IMR-90 (cell line): ENCODE results near the gene COMMD1. TPM values are rescaled to one million over a fixed set of nuclear protein-coding genes. Genes with fewer than 3 reads are reported as not detected.

Experiments
- ATAC-seq: fragments of 200-7000 bp; cut with Tn5 transposase; 2 replicates; pipeline ENCODE4 v1.9.1; 2020; ENCODE audit warnings: low read depth, mild to moderate bottlenecking, moderate library complexity
- BruUV-seq: library from RNA; stranded (reverse); fragments of 400-500 nt; replicated peaks from 2 replicates; lab custom pipeline; 2021; lab: Mats Ljungman, UMichigan
- CTCF ChIA-PET: fragments of 300-600 bp; formaldehyde crosslinking; extraction: SDS; loops from one replicate; lab custom pipeline; 2021; ENCODE audit warnings: antibody characterized with exemption; lab: Yijun Ruan, JAX
- POLR2A ChIA-PET: fragments of 300-600 bp; sonication (Branson Sonifier 250); formaldehyde crosslinking; loops from one replicate; lab custom pipeline; 2022; ENCODE audit warnings: antibody characterized with exemption; ENCODE audit not compliant: unreplicated experiment; lab: Charles Lee
- DNase-seq: peaks from one replicate; pipeline ENCODE4 v3.0.0; 2013
- H2AFZ ChIP-seq: replicated peaks from 2 replicates; pipeline ENCODE3; 2013; ENCODE audit warnings: low read length, mild to moderate bottlenecking; ENCODE audit not compliant: poor library complexity
- H2AK5ac ChIP-seq: 2 replicates; pipeline ENCODE4 v1.6.1; 2013; ENCODE audit warnings: low read depth, low read length, inconsistent platforms
- H2AK9ac ChIP-seq: replicated peaks from 2 replicates; pipeline ENCODE3; 2013; ENCODE audit warnings: mild to moderate bottlenecking, low read depth, low read length, moderate library complexity; ENCODE audit not compliant: poor library complexity
- H2BK120ac ChIP-seq: 2 replicates; pipeline ENCODE4 v1.6.1; 2013; ENCODE audit warnings: low read depth, low read length, inconsistent platforms
- H2BK15ac ChIP-seq: 3 replicates; pipeline ENCODE4 v1.6.1; 2013; ENCODE audit warnings: low read depth, low read length, inconsistent platforms
- H2BK20ac ChIP-seq: 2 replicates; pipeline ENCODE4 v1.6.1; 2013; ENCODE audit warnings: low read depth, mild to moderate bottlenecking, inconsistent platforms, low read length, moderate library complexity
- H2BK5ac ChIP-seq: 2 replicates; pipeline ENCODE4 v1.6.1; 2013; ENCODE audit warnings: mild to moderate bottlenecking, low read depth, low read length, inconsistent platforms; ENCODE audit not compliant: poor library complexity, severe bottlenecking
- H3K14ac ChIP-seq: replicated peaks from 2 replicates; pipeline ENCODE4 v1.6.1; 2013; ENCODE audit warnings: low read depth, low read length, inconsistent platforms
- H3K18ac ChIP-seq: 2 replicates; pipeline ENCODE4 v1.6.1; 2013; ENCODE audit warnings: low read depth, low read length, control low read depth
- H3K23ac ChIP-seq: 2 replicates; pipeline ENCODE4 v1.6.1; 2013; ENCODE audit warnings: low read depth, low read length, inconsistent platforms
- H3K27ac ChIP-seq: 2 replicates; pipeline ENCODE4 v1.5.1; 2013; ENCODE audit warnings: mild to moderate bottlenecking, control low read depth, low read length; ENCODE audit not compliant: insufficient read depth
- H3K27me3 ChIP-seq: 2 replicates; pipeline ENCODE4 v1.6.1; 2013; ENCODE audit warnings: low read length; ENCODE audit not compliant: control insufficient read depth, insufficient read depth
- H3K36me3 ChIP-seq: 2 replicates; pipeline ENCODE4 v1.6.1; 2013; ENCODE audit warnings: low read length, mixed read lengths; ENCODE audit not compliant: control insufficient read depth, insufficient read depth
- H3K4ac ChIP-seq: 2 replicates; pipeline ENCODE4 v1.6.1; 2013; ENCODE audit warnings: low read depth, low read length, inconsistent platforms
- H3K4me1 ChIP-seq: 2 replicates; pipeline ENCODE4 v1.6.1; 2013; ENCODE audit warnings: low read length, mixed read lengths; ENCODE audit not compliant: control insufficient read depth, insufficient read depth
- H3K4me2 ChIP-seq: 2 replicates; pipeline ENCODE4 v1.6.1; 2013; ENCODE audit warnings: low read depth, mild to moderate bottlenecking, control low read depth, low read length, moderate library complexity
- H3K4me3 ChIP-seq: 2 replicates; pipeline ENCODE4 v1.5.1; 2013; ENCODE audit warnings: low read depth, mild to moderate bottlenecking, control low read depth, low read length, moderate library complexity; ENCODE audit not compliant: insufficient read depth
- H3K56ac ChIP-seq: 2 replicates; pipeline ENCODE4 v1.6.1; 2013; ENCODE audit warnings: low read length, inconsistent platforms; ENCODE audit not compliant: insufficient read depth; ENCODE audit errors: extremely low read depth
- H3K79me1 ChIP-seq, 2 experiments: 2 replicates each; pipeline ENCODE4 v1.6.1; 2013; ENCODE audit warnings: low read length in 2 of 2, inconsistent platforms in 1 of 2, low read depth in 1 of 2
- H3K9ac ChIP-seq: 2 replicates; pipeline ENCODE4 v1.6.1; 2013; ENCODE audit warnings: low read depth, low read length, control low read depth
- H3K9me1 ChIP-seq: 2 replicates; pipeline ENCODE4 v1.6.1; 2013; ENCODE audit warnings: low read length, inconsistent platforms; ENCODE audit not compliant: insufficient read depth
- H3K9me3 ChIP-seq: 2 replicates; pipeline ENCODE4 v1.6.1; 2013; ENCODE audit warnings: low read length; ENCODE audit not compliant: control insufficient read depth, insufficient read depth
- H4K20me1 ChIP-seq: 2 replicates; pipeline ENCODE4 v1.6.1; 2013; ENCODE audit warnings: low read length, inconsistent platforms; ENCODE audit not compliant: insufficient read depth
- H4K5ac ChIP-seq: 2 replicates; pipeline ENCODE4 v1.6.1; 2013; ENCODE audit warnings: mild to moderate bottlenecking, low read depth, low read length, control low read depth
- H4K8ac ChIP-seq, 2 experiments: 2 replicates each; pipeline ENCODE4 v1.6.1; 2013; ENCODE audit warnings: low read depth in 2 of 2, low read length in 2 of 2, control low read depth in 1 of 2, inconsistent platforms in 1 of 2
- H4K91ac ChIP-seq: 2 replicates; pipeline ENCODE4 v1.6.1; 2013; ENCODE audit warnings: low read depth, low read length, inconsistent platforms; ENCODE audit not compliant: insufficient read depth
- MAFK ChIP-seq: IDR thresholded peaks from 2 replicates; pipeline ENCODE4 v1.6.1; 2012; ENCODE audit warnings: low read depth, low read length, improper control_type of control experiment
- POLR2A ChIP-seq: IDR thresholded peaks from 2 replicates; pipeline ENCODE4 v1.6.1; 2012; ENCODE audit warnings: mild to moderate bottlenecking, low read depth, low read length
- USF2 ChIP-seq: fragments of 150-350 bp; IDR thresholded peaks from 2 replicates; pipeline ENCODE4 v1.6.1; 2017; ENCODE audit warnings: mild to moderate bottlenecking, antibody characterized with exemption, low read length, low read depth
- WGBS, 2 experiments: methylation state at CpG; one replicate each; pipeline versions ENCODE4 v1.1.5 to v1.1.7; 2013; ENCODE audit warnings: missing lambda C conversion rate in 2 of 2; ENCODE audit not compliant: insufficient read length in 1 of 2; ENCODE audit errors: extremely low coverage in 2 of 2; 5-methylcytosine and 5-hydroxymethylcytosine counted together
- dilution Hi-C: fragments of 300-500 bp; cut with HindIII; formaldehyde crosslinking; loops from one replicate; pipeline ENCODE4 v1.14.3; 2018; ENCODE audit warnings: low sequenced_read_pairs; ENCODE audit not compliant: unreplicated experiment
- in situ Hi-C: fragments of 300-500 bp; cut with MboI; formaldehyde crosslinking; loops from 3 replicates; pipeline ENCODE4 v1.14.3; 2019; ENCODE audit warnings: low sequenced_read_pairs, inconsistent platforms, mixed read lengths
- intact Hi-C: fragments of 100-400 bp; cut with micrococcal nuclease; formaldehyde crosslinking; loops from 2 replicates; pipeline ENCODE4 v1.10.0; 2022
- polyA plus RNA-seq, 3 experiments: library from polyadenylated mRNA; depleted of rRNA; stranded (reverse); fragments of >200 nt; gene quantifications; 2 replicates each; pipeline ENCODE4 v1.2.3, GENCODE V29; 2012; ENCODE audit warnings: low replicate concordance in 1 of 3
- total RNA-seq: library from RNA; depleted of rRNA; stranded (reverse); fragments of >200 nt; gene quantifications from 2 replicates; pipeline ENCODE4 v1.2.3, GENCODE V29; 2012

COMMD1 gene
- total and polyA plus RNA-seq, 2 of the 4 experiments (the other 2 are of a cell fraction) = 42.8 to 60.4 TPM

- Histone ChIP-seq H2AK5ac (no peak overlapping the region), H2BK20ac (no peak overlapping the region), H3K14ac (no peak overlapping the region), H2BK120ac (no peak overlapping the region), H3K18ac (no peak overlapping the region), H3K4me2 (no peak overlapping the region), H2AFZ (no peak overlapping the region), H3K9me1 (no peaks in the 10 kb centered on the region), H4K20me1 (no peaks in the 10 kb centered on the region), H3K9ac (no peak overlapping the region), H3K27me3 (no peaks in the 10 kb centered on the region), H3K27ac (no peak overlapping the region), H3K4me3 (no peak overlapping the region), H3K4ac (no peak overlapping the region), H3K9me3 (no peaks in the 10 kb centered on the region), H4K8ac (no peak overlapping the region), H2BK15ac (no peak overlapping the region), H3K56ac (no peak overlapping the region), H3K36me3 (no peaks in the 10 kb centered on the region), H4K5ac (no peak overlapping the region), H3K4me1 (no peaks in the 10 kb centered on the region), H2BK5ac (no peak overlapping the region), H3K79me1 (no peaks in the 10 kb centered on the region), H3K23ac (no peak overlapping the region), H2AK9ac (no peak overlapping the region), H4K91ac (no peak overlapping the region)
- ATAC-seq = no peak
- ChIA-PET CTCF (no interaction called here), POLR2A (no interaction called here)
- no CpG with 5 or more reads among the region's 2 CpGs for WGBS, 2 experiments
- TF ChIP-seq MAFK = no peak
- no peak for TF ChIP-seq USF2
- TF ChIP-seq POLR2A = no peak
- dilution Hi-C loops (no loop called here), in situ Hi-C loops (no loop called here), intact Hi-C loops (no loop called here)
- no peak for DNase-seq
- no TSS peak for BruUV-seq
These were observed 186.0 kb downstream of the COMMD1 start for GRCh38 chr2:62091471-62091870.
